GM23338 (cell line): ENCODE results near the gene TMEM218.

Experiments
- CREB1 ChIP-seq: fragments of 250-450 bp; sonication (Bioruptor Pico); IDR thresholded peaks from 2 replicates; pipeline ENCODE4 v1.5.0; 2020; ENCODE audit warnings: low read depth, mild to moderate bottlenecking, moderate library complexity
- EZH2 ChIP-seq: fragments of 200-600 bp; sonication (generic); IDR thresholded peaks from one replicate; pipeline ENCODE4 v1.8.0; 2017; ENCODE audit warnings: antibody characterized with exemption, mild to moderate bottlenecking, low read depth; ENCODE audit not compliant: unreplicated experiment
- EZH2phosphoT487 ChIP-seq: fragments of 200-600 bp; sonication (generic); IDR thresholded peaks from one replicate; pipeline ENCODE4 v1.8.1; 2018; ENCODE audit warnings: antibody characterized with exemption; ENCODE audit not compliant: unreplicated experiment
- JUNB ChIP-seq: IDR thresholded peaks from one replicate; pipeline ENCODE4 v1.6.1; 2016; ENCODE audit warnings: antibody characterized with exemption; ENCODE audit not compliant: unreplicated experiment
- POLR2AphosphoS5 ChIP-seq: IDR thresholded peaks from 2 replicates; pipeline ENCODE4 v1.6.1; 2016; ENCODE audit warnings: antibody characterized with exemption, low read depth
- TF ChIP-seq, protein P1 (sequence below), 2 experiments: fragments of 200-600 bp in 1 of 2; sonication (generic) in 1 of 2; conservative IDR thresholded peaks; 2 replicates each; pipeline versions ENCODE4 v1.5.1 to v1.6.1; 2016 to 2017; ENCODE audit warnings: antibody characterized with exemption in 2 of 2, low read depth in 2 of 2, mild to moderate bottlenecking in 2 of 2, moderate library complexity in 1 of 2
- TF ChIP-seq, protein P2 (sequence below): IDR thresholded peaks from one replicate; pipeline ENCODE4 v1.6.1; 2018; ENCODE audit warnings: antibody characterized with exemption; ENCODE audit not compliant: unreplicated experiment

GRCh38 chr11:125084761-125085231 lies 26.6 kb downstream of the TMEM218 start:
- TF ChIP-seq, protein P1, sequence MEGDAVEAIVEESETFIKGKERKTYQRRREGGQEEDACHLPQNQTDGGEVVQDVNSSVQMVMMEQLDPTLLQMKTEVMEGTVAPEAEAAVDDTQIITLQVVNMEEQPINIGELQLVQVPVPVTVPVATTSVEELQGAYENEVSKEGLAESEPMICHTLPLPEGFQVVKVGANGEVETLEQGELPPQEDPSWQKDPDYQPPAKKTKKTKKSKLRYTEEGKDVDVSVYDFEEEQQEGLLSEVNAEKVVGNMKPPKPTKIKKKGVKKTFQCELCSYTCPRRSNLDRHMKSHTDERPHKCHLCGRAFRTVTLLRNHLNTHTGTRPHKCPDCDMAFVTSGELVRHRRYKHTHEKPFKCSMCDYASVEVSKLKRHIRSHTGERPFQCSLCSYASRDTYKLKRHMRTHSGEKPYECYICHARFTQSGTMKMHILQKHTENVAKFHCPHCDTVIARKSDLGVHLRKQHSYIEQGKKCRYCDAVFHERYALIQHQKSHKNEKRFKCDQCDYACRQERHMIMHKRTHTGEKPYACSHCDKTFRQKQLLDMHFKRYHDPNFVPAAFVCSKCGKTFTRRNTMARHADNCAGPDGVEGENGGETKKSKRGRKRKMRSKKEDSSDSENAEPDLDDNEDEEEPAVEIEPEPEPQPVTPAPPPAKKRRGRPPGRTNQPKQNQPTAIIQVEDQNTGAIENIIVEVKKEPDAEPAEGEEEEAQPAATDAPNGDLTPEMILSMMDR (conservative IDR thresholded peaks at IDR 0.05; ENCODE audit: low read depth in 2 of 2), result no peak
- TF ChIP-seq POLR2AphosphoS5, result no peak
- TF ChIP-seq, protein P2, sequence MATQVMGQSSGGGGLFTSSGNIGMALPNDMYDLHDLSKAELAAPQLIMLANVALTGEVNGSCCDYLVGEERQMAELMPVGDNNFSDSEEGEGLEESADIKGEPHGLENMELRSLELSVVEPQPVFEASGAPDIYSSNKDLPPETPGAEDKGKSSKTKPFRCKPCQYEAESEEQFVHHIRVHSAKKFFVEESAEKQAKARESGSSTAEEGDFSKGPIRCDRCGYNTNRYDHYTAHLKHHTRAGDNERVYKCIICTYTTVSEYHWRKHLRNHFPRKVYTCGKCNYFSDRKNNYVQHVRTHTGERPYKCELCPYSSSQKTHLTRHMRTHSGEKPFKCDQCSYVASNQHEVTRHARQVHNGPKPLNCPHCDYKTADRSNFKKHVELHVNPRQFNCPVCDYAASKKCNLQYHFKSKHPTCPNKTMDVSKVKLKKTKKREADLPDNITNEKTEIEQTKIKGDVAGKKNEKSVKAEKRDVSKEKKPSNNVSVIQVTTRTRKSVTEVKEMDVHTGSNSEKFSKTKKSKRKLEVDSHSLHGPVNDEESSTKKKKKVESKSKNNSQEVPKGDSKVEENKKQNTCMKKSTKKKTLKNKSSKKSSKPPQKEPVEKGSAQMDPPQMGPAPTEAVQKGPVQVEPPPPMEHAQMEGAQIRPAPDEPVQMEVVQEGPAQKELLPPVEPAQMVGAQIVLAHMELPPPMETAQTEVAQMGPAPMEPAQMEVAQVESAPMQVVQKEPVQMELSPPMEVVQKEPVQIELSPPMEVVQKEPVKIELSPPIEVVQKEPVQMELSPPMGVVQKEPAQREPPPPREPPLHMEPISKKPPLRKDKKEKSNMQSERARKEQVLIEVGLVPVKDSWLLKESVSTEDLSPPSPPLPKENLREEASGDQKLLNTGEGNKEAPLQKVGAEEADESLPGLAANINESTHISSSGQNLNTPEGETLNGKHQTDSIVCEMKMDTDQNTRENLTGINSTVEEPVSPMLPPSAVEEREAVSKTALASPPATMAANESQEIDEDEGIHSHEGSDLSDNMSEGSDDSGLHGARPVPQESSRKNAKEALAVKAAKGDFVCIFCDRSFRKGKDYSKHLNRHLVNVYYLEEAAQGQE, result no peak
- TF ChIP-seq EZH2, result no peak
- no peak for TF ChIP-seq JUNB
- TF ChIP-seq EZH2phosphoT487, result no peak
- no peak for TF ChIP-seq CREB1 (CRISPR knock-in tag)
